ENCODE data around the gene SUSD2. TPM values are rescaled to one million over a fixed set of nuclear protein-coding genes. Genes with fewer than 3 reads are reported as not detected.
"Not testable (repeated sequence)": the region's sequence is repeated elsewhere in the genome, so short reads cannot be mapped to it uniquely, and the experiment has no call there.

The SUSD2 gene
- total and polyA plus RNA-seq, 5 donors from 2014 or later = 0.06 to 0.81 TPM; not detected in 3

DNA sequence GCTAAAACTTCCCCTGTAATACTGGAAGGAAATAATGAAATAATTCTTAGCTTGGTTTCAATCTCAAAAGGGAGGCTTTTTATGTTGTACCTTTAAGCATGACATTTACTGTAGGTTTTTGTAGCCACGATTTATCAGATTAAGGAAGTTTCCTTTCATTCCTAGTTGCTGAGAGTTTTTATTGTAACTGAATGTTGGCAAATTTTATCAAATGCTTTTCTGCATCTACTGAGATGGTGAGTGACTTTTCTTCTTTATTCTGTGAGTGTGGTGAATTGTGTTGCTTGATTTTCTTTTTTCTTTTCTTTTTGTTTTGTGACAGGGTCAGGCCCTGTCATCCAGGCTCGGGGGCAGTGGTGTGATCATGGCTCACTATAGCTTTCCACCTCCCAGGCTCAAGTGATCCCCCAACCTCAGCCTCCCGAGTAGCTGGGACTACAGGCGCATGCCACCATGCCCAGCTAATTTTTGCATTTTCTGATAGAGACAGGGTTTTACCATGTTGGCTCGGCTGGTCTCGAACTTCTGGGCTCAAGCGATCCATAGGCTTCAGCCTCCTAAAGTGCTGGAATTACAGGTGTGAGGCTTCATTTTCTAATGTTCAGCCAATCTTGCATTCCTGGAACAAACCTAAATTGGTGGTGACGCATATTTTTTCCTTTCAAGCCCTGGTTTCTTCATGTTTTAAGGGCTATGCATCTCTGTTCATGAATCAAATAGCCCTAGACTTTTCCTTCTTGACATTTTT lies 26.2 kb downstream of the SUSD2 start:
- H3K9me3 ChIP-seq (ENCODE audit: control insufficient read depth in 2 of 2, low read length in 2 of 2) = no peaks in the 10 kb centered on the region
- H3K27me3 ChIP-seq (ENCODE audit: control insufficient read depth, insufficient read depth, low read length) = no peaks in the 10 kb centered on the region
- H3K27ac ChIP-seq (ENCODE audit: insufficient read depth, low read length, poor library complexity, severe bottlenecking) = no peak overlapping the region
- no peak overlapping the region for H3K4me3 ChIP-seq (ENCODE audit: low read depth, low read length)
- no peak for ATAC-seq (ENCODE audit: low read depth in 2 of 2)
- Mint-ChIP-seq H3K36me3 (no peaks in the 10 kb centered on the region), H3K27me3 (peaks cover 12% of the 10 kb centered on the region), H3K4me3 (no peak overlapping the region), H3K9me3 (no peaks in the 10 kb centered on the region), H3K4me1 (peaks cover 0 to 11% (median 5%) of the 10 kb centered on the region in 4 donors), H3K27ac (no peak overlapping the region)
- no peaks in the 10 kb centered on the region for H3K36me3 ChIP-seq (ENCODE audit: control insufficient read depth, insufficient read depth, low read length)
- no peak for DNase-seq
- no peaks in the 10 kb centered on the region for H3K4me1 ChIP-seq (ENCODE audit: control insufficient read depth, insufficient read depth, low read length, poor library complexity, severe bottlenecking)

DNA sequence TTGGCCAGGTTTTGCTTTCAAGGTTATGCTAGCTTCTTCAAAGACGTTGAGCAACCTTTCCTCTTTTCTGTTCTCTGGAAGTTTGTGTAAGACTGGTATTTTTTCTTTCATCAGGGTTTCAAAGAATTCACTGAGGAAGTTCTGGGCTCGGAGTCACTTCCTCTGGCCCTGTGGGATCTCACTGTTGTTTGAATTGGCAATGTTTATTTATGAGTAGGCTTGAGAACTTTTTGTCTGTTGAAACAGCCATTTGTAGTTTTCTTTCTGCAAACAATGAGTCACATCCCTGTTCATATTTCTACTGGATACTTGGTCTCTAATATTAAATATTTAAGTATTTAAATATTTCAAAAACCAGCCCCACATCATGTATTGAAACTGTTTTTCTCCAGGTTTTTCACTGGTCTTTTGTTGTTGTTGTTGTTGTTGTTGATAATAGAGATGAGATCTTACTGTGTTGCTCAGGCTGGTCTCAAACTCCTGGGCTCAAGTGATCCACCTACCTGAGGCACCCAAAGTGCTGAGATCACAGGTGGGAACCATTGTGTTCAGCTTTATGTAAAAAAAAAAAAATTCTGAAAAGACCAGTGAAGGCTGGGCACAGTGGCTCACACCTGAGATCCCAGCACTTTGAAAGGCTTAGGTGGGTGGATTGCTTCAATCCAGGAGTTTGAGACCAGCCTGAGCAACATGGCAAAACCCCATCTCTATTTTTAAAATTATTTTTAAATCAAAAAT lies 26.9 kb downstream of the SUSD2 start:
- ATAC-seq (ENCODE audit: low read depth in 2 of 2) (no peak), DNase-seq (no peak)
- no peaks in the 10 kb centered on the region for H3K36me3 Mint-ChIP-seq
- H3K4me3 Mint-ChIP-seq = no peak overlapping the region
- no peaks in the 10 kb centered on the region for H3K9me3 ChIP-seq (ENCODE audit: control insufficient read depth in 2 of 2, low read length in 2 of 2)
- no peaks in the 10 kb centered on the region for H3K36me3 ChIP-seq (ENCODE audit: control insufficient read depth, insufficient read depth, low read length)
- peaks cover 0 to 11% (median 5%) of the 10 kb centered on the region in 4 donors for H3K4me1 Mint-ChIP-seq
- no peaks in the 10 kb centered on the region for H3K4me1 ChIP-seq (ENCODE audit: control insufficient read depth, insufficient read depth, low read length, poor library complexity, severe bottlenecking)
- no peaks in the 10 kb centered on the region for H3K27me3 ChIP-seq (ENCODE audit: control insufficient read depth, insufficient read depth, low read length)
- peaks cover 12% of the 10 kb centered on the region for H3K27me3 Mint-ChIP-seq
- H3K27ac Mint-ChIP-seq = no peak overlapping the region
- no peaks in the 10 kb centered on the region for H3K9me3 Mint-ChIP-seq
- no peak overlapping the region for H3K4me3 ChIP-seq (ENCODE audit: low read depth, low read length)
- H3K27ac ChIP-seq (ENCODE audit: insufficient read depth, low read length, poor library complexity, severe bottlenecking) = no peak overlapping the region

DNA sequence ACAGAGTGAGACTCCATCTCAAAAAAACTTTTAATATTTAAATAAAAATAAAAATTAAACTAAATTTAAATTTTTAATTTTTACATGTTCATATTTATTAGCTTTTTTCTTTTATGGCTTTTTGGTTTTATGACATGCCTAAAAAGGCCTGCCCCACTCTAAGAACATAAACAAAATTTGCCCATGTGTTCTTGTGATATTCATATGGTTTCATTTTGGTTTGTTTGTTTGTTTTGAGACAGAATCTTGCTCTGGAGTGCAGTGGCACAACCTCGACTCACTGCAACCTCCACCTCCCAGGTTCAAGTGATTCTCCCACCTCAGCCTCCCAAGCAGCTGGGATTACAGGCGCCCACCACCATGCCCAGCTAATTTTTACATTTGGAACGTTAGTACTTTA lies 27.7 kb downstream of the SUSD2 start:
- no peaks in the 10 kb centered on the region for H3K27me3 ChIP-seq (ENCODE audit: control insufficient read depth, insufficient read depth, low read length)
- H3K27ac Mint-ChIP-seq = no peak overlapping the region
- H3K4me1 Mint-ChIP-seq = peaks cover 0 to 11% (median 5%) of the 10 kb centered on the region in 4 donors
- H3K4me3 Mint-ChIP-seq = no peak overlapping the region
- H3K27ac ChIP-seq (ENCODE audit: insufficient read depth, low read length, poor library complexity, severe bottlenecking) = no peak overlapping the region
- H3K36me3 Mint-ChIP-seq = no peaks in the 10 kb centered on the region
- H3K36me3 ChIP-seq (ENCODE audit: control insufficient read depth, insufficient read depth, low read length) = no peaks in the 10 kb centered on the region
- DNase-seq = no peak
- H3K9me3 ChIP-seq (ENCODE audit: control insufficient read depth in 2 of 2, low read length in 2 of 2) = no peaks in the 10 kb centered on the region
- H3K27me3 Mint-ChIP-seq = peaks cover 8% of the 10 kb centered on the region
- no peak for ATAC-seq (ENCODE audit: low read depth in 2 of 2)
- no peaks in the 10 kb centered on the region for H3K4me1 ChIP-seq (ENCODE audit: control insufficient read depth, insufficient read depth, low read length, poor library complexity, severe bottlenecking)
- no peaks in the 10 kb centered on the region for H3K9me3 Mint-ChIP-seq
- H3K4me3 ChIP-seq (ENCODE audit: low read depth, low read length) = no peak overlapping the region

DNA sequence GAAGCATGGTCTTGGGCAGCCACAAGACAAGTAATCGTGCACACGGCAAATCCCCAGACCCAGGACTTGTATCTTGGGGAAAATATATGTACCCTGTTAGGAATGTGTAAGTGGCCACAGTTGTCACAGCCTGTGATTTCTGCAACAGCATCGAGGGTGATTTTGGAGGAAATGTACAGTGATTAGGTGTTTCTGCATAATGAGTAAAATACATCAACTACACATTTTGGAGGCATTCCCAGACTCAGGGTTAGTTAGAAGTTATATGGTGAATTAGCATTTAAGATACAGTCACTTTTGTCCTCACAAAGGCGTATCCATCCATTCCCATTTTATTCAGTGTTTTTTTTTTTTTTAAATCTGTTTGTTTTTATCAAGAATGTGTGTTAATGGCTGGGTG lies 28.4 kb downstream of the SUSD2 start:
- H3K36me3 Mint-ChIP-seq = no peaks in the 10 kb centered on the region
- Histone ChIP-seq H3K27me3 (ENCODE audit: control insufficient read depth, insufficient read depth, low read length) (no peaks in the 10 kb centered on the region), H3K4me1 (ENCODE audit: control insufficient read depth, insufficient read depth, low read length, poor library complexity, severe bottlenecking) (no peaks in the 10 kb centered on the region), H3K4me3 (ENCODE audit: low read depth, low read length) (no peak overlapping the region), H3K9me3 (ENCODE audit: control insufficient read depth in 2 of 2, low read length in 2 of 2) (no peaks in the 10 kb centered on the region), H3K27ac (ENCODE audit: insufficient read depth, low read length, poor library complexity, severe bottlenecking) (no peak overlapping the region), H3K36me3 (ENCODE audit: control insufficient read depth, insufficient read depth, low read length) (no peaks in the 10 kb centered on the region)
- no peaks in the 10 kb centered on the region for H3K9me3 Mint-ChIP-seq
- DNase-seq (no peak), ATAC-seq (ENCODE audit: low read depth in 2 of 2) (no peak)
- H3K4me3 Mint-ChIP-seq = no peak overlapping the region
- peaks cover 6% of the 10 kb centered on the region for H3K27me3 Mint-ChIP-seq
- H3K27ac Mint-ChIP-seq = no peak overlapping the region
- peaks cover 0 to 11% (median 5%) of the 10 kb centered on the region in 4 donors for H3K4me1 Mint-ChIP-seq

DNA sequence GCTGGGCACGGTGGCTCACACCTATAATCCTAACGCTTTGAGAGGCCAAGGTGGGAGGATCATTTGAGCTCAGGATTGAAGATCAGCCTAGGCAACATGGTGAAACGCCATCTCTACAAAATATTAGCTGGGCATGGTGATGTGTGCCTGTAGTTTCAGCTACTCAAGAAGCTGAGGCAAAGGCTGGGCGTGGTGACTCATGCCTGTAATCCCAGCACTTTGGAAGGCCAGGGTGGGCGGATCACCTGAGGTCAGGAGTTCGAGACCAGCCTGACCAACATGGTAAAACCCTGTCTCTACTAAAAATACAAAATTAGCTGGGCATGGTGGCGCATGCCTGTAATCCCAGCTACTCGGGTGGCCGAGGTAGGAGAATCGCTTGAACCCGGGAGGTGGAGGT lies 29.1 kb downstream of the SUSD2 start:
- H3K9me3 Mint-ChIP-seq; H3K36me3 ChIP-seq (ENCODE audit: control insufficient read depth, insufficient read depth, low read length); H3K27ac ChIP-seq (ENCODE audit: insufficient read depth, low read length, poor library complexity, severe bottlenecking); H3K4me3 Mint-ChIP-seq; H3K27ac Mint-ChIP-seq; H3K27me3 ChIP-seq (ENCODE audit: control insufficient read depth, insufficient read depth, low read length); H3K4me1 ChIP-seq (ENCODE audit: control insufficient read depth, insufficient read depth, low read length, poor library complexity, severe bottlenecking); H3K27me3 Mint-ChIP-seq; DNase-seq; H3K36me3 Mint-ChIP-seq; H3K9me3 ChIP-seq (ENCODE audit: control insufficient read depth in 2 of 2, low read length in 2 of 2); ATAC-seq (ENCODE audit: low read depth in 2 of 2); H3K4me3 ChIP-seq (ENCODE audit: low read depth, low read length): not testable (repeated sequence)
- peaks cover 0 to 11% (median 5%) of the 10 kb centered on the region in 4 donors for H3K4me1 Mint-ChIP-seq

DNA sequence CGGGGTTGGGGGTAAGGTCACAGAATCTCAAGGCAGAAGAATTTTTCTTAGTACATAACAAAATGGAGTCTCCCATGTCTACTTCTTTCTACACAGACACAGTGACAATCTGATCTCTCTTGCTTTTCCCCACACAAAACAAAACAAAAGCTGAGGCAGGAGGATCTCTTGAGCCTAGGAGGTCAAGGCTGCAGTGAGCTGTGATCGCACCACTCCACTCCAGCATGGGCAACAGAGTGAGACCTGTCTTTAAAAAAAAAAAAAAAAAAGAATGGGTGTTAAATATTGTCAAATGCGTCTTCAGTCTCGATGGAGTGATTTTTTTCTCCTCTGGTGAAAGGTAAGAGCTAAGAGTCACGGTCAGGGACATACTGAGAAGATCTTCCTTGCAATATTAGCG lies 30.4 kb downstream of the SUSD2 start:
- H3K27ac ChIP-seq (ENCODE audit: insufficient read depth, low read length, poor library complexity, severe bottlenecking); H3K4me3 Mint-ChIP-seq; H3K9me3 Mint-ChIP-seq; H3K4me1 ChIP-seq (ENCODE audit: control insufficient read depth, insufficient read depth, low read length, poor library complexity, severe bottlenecking); H3K36me3 ChIP-seq (ENCODE audit: control insufficient read depth, insufficient read depth, low read length); H3K4me3 ChIP-seq (ENCODE audit: low read depth, low read length); ATAC-seq (ENCODE audit: low read depth in 2 of 2); H3K27ac Mint-ChIP-seq; H3K9me3 ChIP-seq (ENCODE audit: control insufficient read depth in 2 of 2, low read length in 2 of 2); H3K27me3 Mint-ChIP-seq; H3K36me3 Mint-ChIP-seq; H3K27me3 ChIP-seq (ENCODE audit: control insufficient read depth, insufficient read depth, low read length); DNase-seq: not testable (repeated sequence)
- peaks cover 0 to 11% (median 5%) of the 10 kb centered on the region in 4 donors for H3K4me1 Mint-ChIP-seq

DNA sequence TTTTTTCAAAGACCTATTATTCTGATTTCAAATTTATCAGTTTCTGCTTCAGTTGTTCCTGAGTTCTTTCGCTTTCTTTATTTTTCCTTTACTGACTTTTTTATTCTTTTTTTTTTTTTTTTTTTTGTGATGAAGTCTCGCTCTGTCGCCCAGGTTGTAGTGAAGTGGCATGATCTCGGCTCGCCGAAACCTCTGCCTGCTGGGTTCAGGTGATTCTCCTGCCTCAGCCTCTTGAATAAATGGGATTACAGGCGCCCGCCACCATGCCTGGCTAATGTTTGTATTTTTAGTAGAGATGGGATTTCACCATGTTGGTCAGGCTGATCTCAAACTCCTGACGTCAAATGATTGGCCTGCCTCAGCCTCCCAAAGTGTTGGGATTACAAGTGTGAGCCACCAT lies 31.8 kb downstream of the SUSD2 start:
- not testable (repeated sequence) for H3K4me1 ChIP-seq (ENCODE audit: control insufficient read depth, insufficient read depth, low read length, poor library complexity, severe bottlenecking)

More for the DNA sequence above, 31.8 kb downstream of the SUSD2 start:
- not testable (repeated sequence) for H3K9me3 ChIP-seq (ENCODE audit: control insufficient read depth in 2 of 2, low read length in 2 of 2); H3K4me3 Mint-ChIP-seq; H3K9me3 Mint-ChIP-seq; H3K27me3 Mint-ChIP-seq; H3K27me3 ChIP-seq (ENCODE audit: control insufficient read depth, insufficient read depth, low read length); DNase-seq; H3K27ac ChIP-seq (ENCODE audit: insufficient read depth, low read length, poor library complexity, severe bottlenecking); H3K4me3 ChIP-seq (ENCODE audit: low read depth, low read length); H3K27ac Mint-ChIP-seq; H3K36me3 Mint-ChIP-seq; ATAC-seq (ENCODE audit: low read depth in 2 of 2); H3K4me1 Mint-ChIP-seq; H3K36me3 ChIP-seq (ENCODE audit: control insufficient read depth, insufficient read depth, low read length)

Data from CD4-positive, CD25-positive, alpha-beta regulatory T cell (primary cell).